ENCODE measurements around the gene RNU6-1.

RNU6-1 gene

GRCh38 chr15:67832031-67832551 lies 7.8 kb downstream of the RNU6-1 start:
- DNase-seq: no peak

- DNase-seq: no peak
Observed at GRCh38 chr15:67831363-67831762, 8.5 kb downstream of the RNU6-1 start.

GRCh38 chr15:67829647-67830504 lies 10.0 kb downstream of the RNU6-1 start:
- no peak for DNase-seq

- DNase-seq: no peak
Observed at GRCh38 chr15:67828969-67829646, 10.7 kb downstream of the RNU6-1 start.

GRCh38 chr15:67828278-67828968 lies 11.4 kb downstream of the RNU6-1 start:
- no peak for DNase-seq

GRCh38 chr15:67827562-67828277 lies 12.1 kb downstream of the RNU6-1 start:
- DNase-seq: no peak

GRCh38 chr15:67826717-67827561 lies 12.9 kb downstream of the RNU6-1 start:
- no peak for DNase-seq

GRCh38 chr15:67825881-67826716 lies 13.7 kb downstream of the RNU6-1 start:
- DNase-seq: peak; percentile 16

GRCh38 chr15:67824976-67825880 lies 14.6 kb downstream of the RNU6-1 start, which contains the start of gene SKOR1:
TSS of gene SKOR1 (plus strand) at chr15:67825509. CDS start at chr15:67825603, 94 bp downstream.
- DNase-seq: no peak

GRCh38 chr15:67824197-67824968 lies 15.5 kb downstream of the RNU6-1 start:
- no peak for DNase-seq

GRCh38 chr15:67823314-67824196 lies 16.3 kb downstream of the RNU6-1 start:
- DNase-seq: peak; percentile 6

GRCh38 chr15:67822537-67823313 lies 17.1 kb downstream of the RNU6-1 start:
- no peak for DNase-seq

GRCh38 chr15:67821784-67822440 lies 17.9 kb downstream of the RNU6-1 start:
- DNase-seq: no peak

- no peak for DNase-seq
Observed at GRCh38 chr15:67820992-67821783, 18.7 kb downstream of the RNU6-1 start.

Data from NCI-H748 treated with DMSO at 0.1 percent for 48 hours (cell line).